Ovary (tissue), 9 donors: ENCODE results near the gene AP3M1. TPM values are rescaled to one million over a fixed set of nuclear protein-coding genes. Genes with fewer than 3 reads are reported as not detected.

ENCODE experiments used
- DNase-seq, 5 donors: peaks; one replicate each; pipeline ENCODE4 v3.0.0-alpha.2; 2019 to 2020
- H3K27ac ChIP-seq, 2 donors: fragments of 200-600 bp; one replicate each; pipeline versions ENCODE4 v1.5.1 to v1.8.0; 2019 to 2022
- H3K27me3 ChIP-seq: fragments of 200-600 bp; one replicate; pipeline ENCODE4 v1.8.0; 2022
- H3K36me3 ChIP-seq: fragments of 200-600 bp; sonication (generic); one replicate; pipeline ENCODE4 v1.5.1; 2019
- H3K4me1 ChIP-seq: one replicate; pipeline ENCODE4 v1.8.1; 2013; ENCODE audit warnings: mild to moderate bottlenecking, moderate library complexity; ENCODE audit not compliant: insufficient read depth
- H3K4me3 ChIP-seq: fragments of 200-600 bp; sonication (generic); one replicate; pipeline ENCODE4 v1.5.1; 2017
- H3K9me3 ChIP-seq, 2 donors: fragments of 200-600 bp in 1 of 2; sonication (generic) in 1 of 2; one replicate each; pipeline versions ENCODE4 v1.5.1 to v1.8.1; 2013 to 2019; ENCODE audit warnings: mild to moderate bottlenecking in 1 of 2, moderate library complexity in 1 of 2
- EP300 ChIP-seq: sonication (generic); formaldehyde crosslinking; IDR thresholded peaks from one replicate; pipeline ENCODE4 v1.6.1; 2017; ENCODE audit warnings: antibody characterized with exemption
- POLR2A ChIP-seq: fragments of 450-650 bp; IDR thresholded peaks from one replicate; pipeline ENCODE4 v1.6.1; 2017; ENCODE audit warnings: antibody characterized with exemption, mild to moderate bottlenecking, moderate library complexity
- WGBS, 3 donors: extraction: QIAGEN DNeasy Blood & Tissue Kit in 1 of 3; methylation state at CpG; one replicate each; pipeline versions ENCODE4 v1.1.5 to v1.1.7; 2013 to 2017; 5-methylcytosine and 5-hydroxymethylcytosine counted together
- intact Hi-C, 4 donors: fragments of 100-400 bp; cut with DNase I; formaldehyde crosslinking; loops; one replicate each; pipeline versions ENCODE4 v1.11.0 to v1.15.1; 2022 to 2023
- polyA plus RNA-seq, 2 donors: library from polyadenylated mRNA; stranded (reverse); fragments of 200-250 nt in 1 of 2; fragments of 350-450 nt in 1 of 2; fragmentation: Illumina TruSeq in 1 of 2; extraction: RNeasy Lipid Tissue Mini Kit (QIAGEN cat#74804) in 1 of 2; gene quantifications; one replicate each; pipeline ENCODE4 v1.2.3, GENCODE V29; 2013 to 2014
- total RNA-seq, 7 donors: library from RNA; depleted of rRNA in 2 of 7; stranded (reverse); fragments of >200 nt in 2 of 7; fragmentation: NEBNext Ultra II Directional in 3 of 7; extraction: Animal tissue kit (Norgen Biotek cat#: 25700) in 3 of 7; gene quantifications; one replicate each; pipeline versions ENCODE4 v1.1.0 to v1.2.4, GENCODE V29; 2016 to 2023
- TF ChIP-seq, protein P1 (sequence below), 3 donors: fragments of 450-650 bp in 2 of 3; fragments of 200-600 bp in 1 of 3; IDR thresholded peaks; one replicate each; pipeline versions ENCODE4 v1.5.1 to v1.8.0; 2016 to 2022; ENCODE audit warnings: antibody characterized with exemption in 3 of 3, mild to moderate bottlenecking in 1 of 3
- donor health status: DM: no; HTN: no; CAD: no; lungs with moderate emphysema.
- donor health status: DM: no; HTN: no; CAD: no.
- donor health status: Bipolar disorder and iron deficiency.
- donor health status: DM: yes; HTN: yes; CAD: no.
- donor health status: DM: no; HTN: no; CAD: no.
- donor health status: DM: yes; HTN: yes; CAD: no.

The AP3M1 gene
- total and polyA plus RNA-seq, 9 donors: 12.0 to 37.9 (median 29.6) TPM

DNA sequence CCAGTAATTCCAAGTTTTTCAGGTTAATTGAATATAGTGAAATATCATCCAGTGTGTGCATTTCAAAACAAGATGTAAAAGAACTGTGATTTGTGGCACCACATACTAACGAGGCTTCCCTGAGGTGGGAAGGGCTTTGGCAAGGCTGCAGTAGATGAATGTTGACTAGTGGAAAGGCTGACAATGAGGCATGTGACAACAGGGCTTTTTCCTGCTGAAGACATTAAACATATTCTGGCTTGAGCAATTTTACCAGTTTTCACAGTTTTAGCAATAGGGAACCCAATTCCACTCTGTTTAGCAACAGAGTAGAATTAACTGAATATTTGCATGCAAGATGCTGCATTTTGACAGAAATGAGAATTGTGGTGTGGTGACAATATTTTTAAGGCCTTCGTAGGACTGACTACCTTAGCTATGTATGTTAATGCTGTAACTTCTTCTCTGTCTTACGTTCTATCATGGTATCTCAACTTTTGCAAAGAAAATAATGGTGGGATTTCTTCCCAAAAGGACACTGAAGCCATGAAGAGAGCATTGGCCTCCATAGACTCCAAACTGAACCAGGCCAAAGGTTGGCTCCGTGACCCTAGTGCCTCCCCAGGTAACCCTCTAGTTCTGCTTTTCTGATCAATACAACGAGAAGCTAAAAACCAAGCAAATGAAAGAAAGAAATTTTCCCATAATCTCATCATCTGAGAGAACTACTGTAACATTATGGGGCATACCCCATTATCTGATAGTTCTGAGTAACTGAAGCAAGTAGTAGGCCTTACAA is 68.5 kb downstream of the AP3M1 start:
- H3K27ac ChIP-seq: no peak overlapping the region
- H3K36me3 ChIP-seq: no peaks in the 10 kb centered on the region
- no peak overlapping the region for H3K4me3 ChIP-seq
- WGBS, 3 donors: 64 to 86% (median 65%) methylated on average over 5 of the region's 5 CpGs
- no peaks in the 10 kb centered on the region for H3K4me1 ChIP-seq
- no peak for DNase-seq
- no peaks in the 10 kb centered on the region for H3K9me3 ChIP-seq
- intact Hi-C loops: loop anchor here in 2 of 4 donors (5.0 kb wide), 2 partner anchors 190 to 195 kb away; no protein-coding TSS in a partner anchor
- TF ChIP-seq POLR2A: no peak
- H3K27me3 ChIP-seq: no peaks in the 10 kb centered on the region

DNA sequence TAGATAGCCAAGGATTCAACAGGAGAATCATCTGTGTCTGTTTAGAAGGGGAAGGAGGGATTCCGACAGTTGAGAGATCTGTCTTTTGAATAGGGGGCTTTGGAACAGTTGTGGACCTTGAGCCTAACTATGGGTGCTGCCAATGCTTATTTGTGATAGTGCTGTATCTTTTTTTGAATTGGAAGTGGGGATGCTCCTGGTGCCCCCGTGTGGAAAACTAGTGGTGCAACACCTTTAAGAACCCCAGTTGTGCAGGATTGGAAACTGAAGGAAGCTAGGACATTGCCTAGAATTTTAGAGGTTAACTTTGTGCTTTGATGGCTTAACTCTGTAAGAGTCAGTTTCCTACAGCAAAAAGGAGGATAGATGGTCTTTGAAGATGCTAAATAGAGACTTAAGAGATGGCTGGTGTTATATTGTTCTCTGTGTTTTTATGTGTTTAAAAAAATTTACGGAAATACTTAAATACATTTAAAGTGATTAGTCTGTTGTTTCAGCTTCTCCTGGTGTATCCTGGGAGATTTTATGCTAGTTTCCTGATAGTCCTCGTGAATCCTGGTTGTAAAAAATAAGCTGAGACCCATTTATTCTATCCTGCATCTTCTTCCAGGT is 69.3 kb downstream of the AP3M1 start:
- Histone ChIP-seq H3K36me3 (no peaks in the 10 kb centered on the region), H3K4me3 (no peak overlapping the region), H3K9me3 (no peaks in the 10 kb centered on the region), H3K27me3 (no peaks in the 10 kb centered on the region), H3K27ac (no peak overlapping the region), H3K4me1 (no peaks in the 10 kb centered on the region)
- TF ChIP-seq EP300: no peak
- TF ChIP-seq, protein P1, sequence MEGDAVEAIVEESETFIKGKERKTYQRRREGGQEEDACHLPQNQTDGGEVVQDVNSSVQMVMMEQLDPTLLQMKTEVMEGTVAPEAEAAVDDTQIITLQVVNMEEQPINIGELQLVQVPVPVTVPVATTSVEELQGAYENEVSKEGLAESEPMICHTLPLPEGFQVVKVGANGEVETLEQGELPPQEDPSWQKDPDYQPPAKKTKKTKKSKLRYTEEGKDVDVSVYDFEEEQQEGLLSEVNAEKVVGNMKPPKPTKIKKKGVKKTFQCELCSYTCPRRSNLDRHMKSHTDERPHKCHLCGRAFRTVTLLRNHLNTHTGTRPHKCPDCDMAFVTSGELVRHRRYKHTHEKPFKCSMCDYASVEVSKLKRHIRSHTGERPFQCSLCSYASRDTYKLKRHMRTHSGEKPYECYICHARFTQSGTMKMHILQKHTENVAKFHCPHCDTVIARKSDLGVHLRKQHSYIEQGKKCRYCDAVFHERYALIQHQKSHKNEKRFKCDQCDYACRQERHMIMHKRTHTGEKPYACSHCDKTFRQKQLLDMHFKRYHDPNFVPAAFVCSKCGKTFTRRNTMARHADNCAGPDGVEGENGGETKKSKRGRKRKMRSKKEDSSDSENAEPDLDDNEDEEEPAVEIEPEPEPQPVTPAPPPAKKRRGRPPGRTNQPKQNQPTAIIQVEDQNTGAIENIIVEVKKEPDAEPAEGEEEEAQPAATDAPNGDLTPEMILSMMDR (IDR thresholded peaks at IDR 0.05): peak; percentile 41 to 70 (median 57)
- TF ChIP-seq POLR2A: no peak
- intact Hi-C loops: loop anchor here in 2 of 4 donors (5.0 kb wide), 2 partner anchors 189 to 194 kb away; no protein-coding TSS in a partner anchor
- 53 to 57% (median 53%) methylated on average over 4 of the region's 4 CpGs for WGBS, 3 donors
- DNase-seq: peak in 3 of 5 donors; percentile 32 to 53 (median 44)

DNA sequence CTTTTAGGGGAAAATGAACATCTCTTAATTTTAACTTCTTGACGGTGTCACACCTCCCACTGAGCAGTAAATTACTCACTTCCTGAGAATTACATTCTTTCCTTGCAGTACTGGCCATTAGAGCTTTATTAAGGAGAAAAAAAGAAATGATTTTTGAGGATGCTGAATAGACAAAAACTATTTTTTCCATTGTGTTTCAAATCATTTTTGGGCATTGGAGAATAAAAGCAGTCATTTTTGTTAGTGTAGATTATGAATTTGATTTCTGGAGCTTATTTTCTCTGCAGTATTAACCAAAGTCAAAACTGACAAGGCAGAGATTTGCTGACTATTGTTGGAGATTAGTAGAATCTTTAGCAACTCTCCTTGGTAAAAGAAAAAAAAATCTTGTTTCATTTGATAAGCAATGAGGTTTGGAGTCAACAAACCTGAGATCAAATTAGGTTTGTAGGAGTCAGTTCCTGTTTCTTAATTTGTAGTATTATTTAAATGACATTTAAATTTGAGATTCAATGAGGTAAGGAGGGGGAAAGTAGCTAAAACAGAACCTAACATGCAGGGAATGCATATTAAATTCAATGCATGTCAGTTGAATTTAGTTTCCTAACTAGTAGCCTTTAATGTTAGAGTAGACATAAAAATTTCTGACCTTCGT is 70.6 kb downstream of the AP3M1 start:
- DNase-seq: no peak
- H3K27ac ChIP-seq: no peak overlapping the region
- H3K4me3 ChIP-seq: no peak overlapping the region
- H3K9me3 ChIP-seq: no peaks in the 10 kb centered on the region
- no peaks in the 10 kb centered on the region for H3K4me1 ChIP-seq
- TF ChIP-seq POLR2A (no peak), EP300 (no peak)
- TF ChIP-seq, protein P1 (IDR thresholded peaks at IDR 0.05): no peak
- H3K27me3 ChIP-seq: no peaks in the 10 kb centered on the region
- WGBS, 3 donors: 69 to 79% (median 75%) methylated on average over 2 of the region's 2 CpGs
- intact Hi-C loops: loop anchor here in 3 of 4 donors (5.0 kb wide), 2 partner anchors 188 to 193 kb away; no protein-coding TSS in a partner anchor
- no peaks in the 10 kb centered on the region for H3K36me3 ChIP-seq

DNA sequence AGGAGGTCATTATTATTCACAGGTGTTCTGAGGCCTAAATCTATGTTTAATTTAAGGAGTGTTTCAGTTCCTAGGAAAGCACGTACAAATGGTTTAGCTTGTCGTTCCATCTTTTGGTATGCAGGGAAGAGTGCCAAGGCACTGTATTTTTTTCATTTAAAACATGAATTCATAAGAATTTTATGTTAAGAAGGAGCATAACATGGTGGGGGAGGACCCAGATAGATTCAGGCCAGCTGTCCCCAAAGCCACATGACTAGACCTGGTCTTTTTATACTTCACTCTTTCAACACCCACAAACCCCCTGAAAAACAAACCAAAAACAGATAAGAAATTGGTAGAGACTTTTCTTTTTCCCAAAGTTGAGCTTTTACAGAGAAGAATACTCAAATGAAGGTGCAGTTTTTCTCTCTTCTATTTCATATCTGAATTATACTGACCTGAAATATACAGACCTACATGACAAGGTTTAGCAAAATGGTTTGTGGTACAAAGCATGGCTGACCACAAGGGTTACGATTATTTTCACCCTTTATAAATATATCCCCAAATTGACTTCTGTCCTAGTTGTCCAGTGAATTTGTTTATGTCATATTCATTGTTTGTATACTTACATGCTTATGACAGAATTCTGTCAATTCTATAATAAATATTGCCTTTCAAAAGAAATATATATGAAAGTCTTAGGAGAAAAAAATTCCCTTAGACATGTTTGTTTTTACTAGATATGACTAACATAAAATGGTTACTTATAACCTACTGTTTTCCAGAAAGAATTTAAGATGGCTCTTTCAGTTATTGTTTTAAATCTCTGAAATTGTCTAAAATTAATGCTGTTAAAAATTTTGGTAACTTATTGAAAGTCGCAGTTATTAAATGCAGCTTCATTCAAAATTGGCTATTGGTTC is 71.3 kb downstream of the AP3M1 start:
- Histone ChIP-seq H3K9me3 (no peaks in the 10 kb centered on the region), H3K4me1 (no peaks in the 10 kb centered on the region), H3K27ac (no peak overlapping the region), H3K27me3 (no peaks in the 10 kb centered on the region), H3K4me3 (no peak overlapping the region), H3K36me3 (no peaks in the 10 kb centered on the region)
- intact Hi-C loops: loop anchor here in 1 of 4 donors (5.0 kb wide), 1 partner anchor 192 kb away; no protein-coding TSS in a partner anchor
- TF ChIP-seq POLR2A (no peak), EP300 (no peak)
- TF ChIP-seq, protein P1 (IDR thresholded peaks at IDR 0.05): no peak
- DNase-seq: no peak
- 59 to 62% (median 60%) methylated on average over 4 of the region's 4 CpGs for WGBS, 3 donors
